HG02973 (cell line): ENCODE results near the gene TCTN1.
"Not testable (repeated sequence)": the region's sequence is repeated elsewhere in the genome, so short reads cannot be mapped to it uniquely, and the experiment has no call there.

Source experiments
- ATAC-seq: cut with Tn5 transposase; IDR thresholded peaks from one replicate; pipeline ENCODE4 v1.9.1; 2021; ENCODE audit warnings: moderate library complexity; ENCODE audit not compliant: unreplicated experiment

Gene TCTN1

GRCh38 chr12:110637869-110638441 lies 24.0 kb downstream of the TCTN1 start:
- no peak for ATAC-seq

GRCh38 chr12:110638796-110639195 lies 24.9 kb downstream of the TCTN1 start:
- no peak for ATAC-seq

- ATAC-seq = no peak
These were observed 25.6 kb downstream of the TCTN1 start for GRCh38 chr12:110639336-110640141.

GRCh38 chr12:110640275-110641025 lies 26.5 kb downstream of the TCTN1 start:
- no peak for ATAC-seq

GRCh38 chr12:110641521-110641920 lies 27.6 kb downstream of the TCTN1 start:
- ATAC-seq = no peak

- ATAC-seq = peak; percentile 37
These were observed 33.7 kb downstream of the TCTN1 start for GRCh38 chr12:110647631-110648040.

- no peak for ATAC-seq
These were observed 35.5 kb downstream of the TCTN1 start for GRCh38 chr12:110649341-110649847.

GRCh38 chr12:110654238-110654637 lies 40.3 kb downstream of the TCTN1 start:
- not testable (repeated sequence) for ATAC-seq

GRCh38 chr12:110656071-110656655 lies 42.2 kb downstream of the TCTN1 start:
- ATAC-seq = no peak

GRCh38 chr12:110657747-110658146 lies 43.8 kb downstream of the TCTN1 start:
- no peak for ATAC-seq

- no peak for ATAC-seq
These were observed 44.3 kb downstream of the TCTN1 start for GRCh38 chr12:110658242-110658641.

- ATAC-seq = no peak
These were observed 44.9 kb downstream of the TCTN1 start for GRCh38 chr12:110658878-110659277.

GRCh38 chr12:110661337-110661972 lies 47.5 kb downstream of the TCTN1 start:
- peak; percentile 81 for ATAC-seq

- ATAC-seq = no peak
These were observed 53.0 kb downstream of the TCTN1 start for GRCh38 chr12:110666892-110667291.

- no peak for ATAC-seq
These were observed 53.7 kb downstream of the TCTN1 start for GRCh38 chr12:110667671-110668070.

- ATAC-seq = no peak
These were observed 54.7 kb downstream of the TCTN1 start for GRCh38 chr12:110668480-110669192.

- peak; percentile 17 for ATAC-seq
These were observed 55.2 kb downstream of the TCTN1 start for GRCh38 chr12:110669193-110669502.

GRCh38 chr12:110670161-110670701 lies 56.3 kb downstream of the TCTN1 start:
- ATAC-seq = peak; percentile 44

- ATAC-seq = no peak
These were observed 62.2 kb downstream of the TCTN1 start for GRCh38 chr12:110676171-110676570.
